Central memory CD8-positive, alpha-beta T cell (primary cell): ENCODE measurements around the gene KRT222.

Experiments used
- ATAC-seq: fragments of 150-1000 bp; cut with Tn5 transposase; replicated peaks from 2 replicates; pipeline ENCODE4 v1.10.0; 2022; ENCODE audit warnings: mild to moderate bottlenecking, moderate FRiP score, moderate number of reproducible peaks; ENCODE audit not compliant: poor library complexity, severe bottlenecking; ENCODE audit errors: extremely low read depth
- DNase-seq, 2 donors: peaks; one replicate each; pipeline ENCODE4 v3.0.0; 2021; ENCODE audit warnings: low spot score in 2 of 2
- H3K27ac Mint-ChIP-seq: one replicate; pipeline ENCODE4 v1.8.0; 2022; ENCODE audit warnings: low read depth, mild to moderate bottlenecking, moderate library complexity, mixed read lengths
- H3K27me3 Mint-ChIP-seq: one replicate; pipeline ENCODE4 v1.8.0; 2022; ENCODE audit warnings: mixed read lengths
- H3K36me3 Mint-ChIP-seq: one replicate; pipeline ENCODE4 v1.8.0; 2022; ENCODE audit warnings: mild to moderate bottlenecking, moderate library complexity, mixed read lengths; ENCODE audit not compliant: insufficient read depth
- H3K4me1 Mint-ChIP-seq: one replicate; pipeline ENCODE4 v1.8.0; 2022; ENCODE audit warnings: mixed read lengths
- H3K4me3 Mint-ChIP-seq: one replicate; pipeline ENCODE4 v1.8.0; 2022; ENCODE audit warnings: mild to moderate bottlenecking, moderate library complexity, mixed read lengths
- H3K9me3 Mint-ChIP-seq: one replicate; pipeline ENCODE4 v1.8.0; 2022; ENCODE audit warnings: mixed read lengths

Gene KRT222

DNA sequence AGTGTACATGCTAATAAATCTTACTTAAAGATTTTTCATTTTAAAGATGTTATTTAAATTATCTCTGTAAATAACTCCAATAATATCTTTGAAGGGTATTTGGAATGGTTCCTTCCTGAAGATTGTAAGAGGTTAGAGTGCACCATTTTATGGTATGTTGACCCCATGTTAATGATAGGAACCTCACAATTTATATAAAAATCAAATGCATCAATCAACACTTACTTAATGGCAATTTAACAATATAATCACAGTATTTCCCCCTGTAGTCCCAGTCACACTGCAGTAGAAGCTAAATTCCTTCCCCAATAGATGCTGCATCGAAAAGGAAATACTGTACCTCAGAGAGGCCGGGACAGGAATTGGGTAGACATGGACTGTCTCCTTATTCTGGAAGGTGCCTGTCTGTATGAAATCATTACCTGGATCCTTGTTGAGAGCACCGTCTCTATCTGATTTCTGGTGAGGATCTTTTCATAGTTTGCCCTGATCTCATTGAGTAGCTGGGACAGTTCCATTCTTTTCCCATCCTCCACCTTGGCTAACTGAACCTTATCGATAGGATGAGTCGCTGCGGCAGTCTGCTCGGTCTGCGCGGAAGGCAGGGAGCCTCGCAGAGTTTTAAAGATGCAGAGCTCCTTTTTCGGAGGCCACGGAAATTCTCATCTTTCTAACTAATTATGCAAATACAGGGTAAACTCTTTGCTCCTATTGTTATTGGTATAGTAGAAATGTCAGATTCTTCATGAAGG, at the start of gene KRT222:
TSS of gene KRT222 (minus strand) at position 596 of the 752 bp plus-strand sequence. CDS start at position 518, 78 bp downstream.
- H3K36me3 Mint-ChIP-seq: no peaks in the 10 kb centered on the region
- H3K4me3 Mint-ChIP-seq: no peak within 1 kb of the TSS
- H3K27me3 Mint-ChIP-seq: peaks cover 42% of the 10 kb centered on the region
- no peak within 1 kb of the TSS for H3K27ac Mint-ChIP-seq
- ATAC-seq: no peak
- DNase-seq: no peak
- H3K4me1 Mint-ChIP-seq: no peaks in the 10 kb centered on the region
- no peaks in the 10 kb centered on the region for H3K9me3 Mint-ChIP-seq

DNA sequence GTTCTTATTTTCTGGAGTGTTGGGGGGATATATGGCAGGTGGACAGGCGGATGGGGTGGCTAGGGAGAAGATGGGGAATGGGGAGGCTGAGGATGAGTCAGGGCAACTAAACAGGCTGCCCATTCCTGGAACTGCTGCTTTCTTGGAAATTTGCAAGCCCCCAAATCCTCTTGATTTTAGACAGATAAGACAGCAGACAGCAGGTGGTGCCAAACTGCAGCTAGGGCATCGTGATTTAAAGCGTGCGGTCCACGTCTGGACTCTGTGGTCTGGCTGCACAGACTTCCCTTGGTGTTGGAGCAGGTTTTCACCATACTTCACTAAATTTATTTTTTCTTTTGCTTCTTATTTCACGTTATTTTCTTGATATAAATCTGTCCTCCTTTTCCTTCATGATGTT, 49.5 kb upstream of the KRT222 start:
- H3K27ac Mint-ChIP-seq: no peak overlapping the region
- no peaks in the 10 kb centered on the region for H3K4me1 Mint-ChIP-seq
- no peak for DNase-seq
- H3K27me3 Mint-ChIP-seq: peaks cover 34% of the 10 kb centered on the region
- no peaks in the 10 kb centered on the region for H3K36me3 Mint-ChIP-seq
- H3K4me3 Mint-ChIP-seq: no peak overlapping the region
- ATAC-seq: no peak
- H3K9me3 Mint-ChIP-seq: no peaks in the 10 kb centered on the region

DNA sequence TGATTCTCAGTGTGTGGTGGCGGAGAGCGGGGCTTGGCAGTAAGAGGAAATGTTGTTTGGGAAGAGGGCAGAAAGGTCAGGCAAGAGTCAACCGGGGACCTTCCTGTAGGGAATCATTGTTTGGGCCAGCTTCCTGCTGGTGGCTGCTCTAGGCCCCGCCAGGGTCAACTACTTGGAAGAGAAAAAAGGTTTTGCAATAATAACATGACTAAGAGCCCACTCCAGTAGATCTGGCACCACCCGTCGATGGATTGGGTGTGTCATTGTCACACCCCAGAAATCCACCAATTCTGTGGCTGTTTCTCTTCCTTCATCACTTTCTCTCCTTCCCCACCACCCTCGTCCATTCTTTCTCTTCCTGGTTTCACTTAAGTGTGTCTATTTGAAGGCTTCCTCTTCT, 42.8 kb upstream of the KRT222 start:
- DNase-seq (no peak), ATAC-seq (no peak)
- no peaks in the 10 kb centered on the region for H3K9me3 Mint-ChIP-seq
- H3K4me3 Mint-ChIP-seq: no peak overlapping the region
- no peaks in the 10 kb centered on the region for H3K4me1 Mint-ChIP-seq
- H3K36me3 Mint-ChIP-seq: no peaks in the 10 kb centered on the region
- no peak overlapping the region for H3K27ac Mint-ChIP-seq
- H3K27me3 Mint-ChIP-seq: peaks cover 53% of the 10 kb centered on the region

DNA sequence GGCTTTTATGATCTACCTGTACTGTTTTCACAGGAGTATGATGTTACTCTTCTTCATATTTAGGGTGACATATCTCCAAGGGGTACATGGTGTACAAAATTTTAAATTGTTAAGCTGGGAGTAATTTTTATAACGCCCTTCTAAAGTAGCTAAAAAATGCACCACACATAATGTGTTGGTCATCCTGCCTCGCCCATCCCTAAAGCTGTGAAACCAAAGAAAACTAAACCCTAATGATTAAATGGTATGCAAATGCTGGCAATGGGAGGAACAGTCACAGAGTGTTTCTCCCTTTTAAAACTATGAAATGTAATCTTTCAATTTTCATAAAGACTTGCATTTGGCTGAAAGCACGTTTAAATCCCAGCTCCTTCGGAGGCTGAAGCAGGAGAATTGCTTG, 40.6 kb upstream of the KRT222 start:
- no peak overlapping the region for H3K4me3 Mint-ChIP-seq
- H3K27me3 Mint-ChIP-seq: peaks cover 54% of the 10 kb centered on the region
- DNase-seq (no peak), ATAC-seq (no peak)
- H3K4me1 Mint-ChIP-seq: no peaks in the 10 kb centered on the region
- H3K36me3 Mint-ChIP-seq: no peaks in the 10 kb centered on the region
- no peak overlapping the region for H3K27ac Mint-ChIP-seq
- H3K9me3 Mint-ChIP-seq: no peaks in the 10 kb centered on the region

DNA sequence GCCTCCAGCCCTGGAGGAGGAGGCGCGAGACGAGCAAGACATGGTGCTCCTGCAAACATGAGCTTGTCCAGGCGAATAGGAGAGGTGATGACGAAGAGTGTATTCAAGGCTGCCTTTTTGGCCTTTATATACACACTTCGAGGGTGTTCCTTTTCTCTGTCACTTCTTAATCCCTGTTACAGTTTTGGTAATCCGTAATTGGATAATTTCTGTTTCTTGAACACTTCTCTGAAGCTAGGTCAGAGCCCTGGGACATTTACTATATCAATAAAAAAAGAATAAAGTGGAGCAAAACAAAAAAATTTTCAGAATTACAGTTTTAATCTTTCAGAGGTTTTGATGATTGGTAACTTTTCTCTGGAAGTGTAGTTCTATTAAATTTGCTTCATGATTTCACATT, 38.7 kb upstream of the KRT222 start, which contains the start of gene KRT24:
TSS of gene KRT24 (minus strand) at position 101 of the 400 bp plus-strand sequence. CDS start at position 42, 59 bp downstream.
- Mint-ChIP-seq H3K36me3 (no peaks in the 10 kb centered on the region), H3K27ac (no peak within 1 kb of the TSS), H3K27me3 (peaks cover 59% of the 10 kb centered on the region), H3K4me3 (no peak within 1 kb of the TSS), H3K9me3 (no peaks in the 10 kb centered on the region), H3K4me1 (no peaks in the 10 kb centered on the region)
- ATAC-seq: no peak
- no peak for DNase-seq

DNA sequence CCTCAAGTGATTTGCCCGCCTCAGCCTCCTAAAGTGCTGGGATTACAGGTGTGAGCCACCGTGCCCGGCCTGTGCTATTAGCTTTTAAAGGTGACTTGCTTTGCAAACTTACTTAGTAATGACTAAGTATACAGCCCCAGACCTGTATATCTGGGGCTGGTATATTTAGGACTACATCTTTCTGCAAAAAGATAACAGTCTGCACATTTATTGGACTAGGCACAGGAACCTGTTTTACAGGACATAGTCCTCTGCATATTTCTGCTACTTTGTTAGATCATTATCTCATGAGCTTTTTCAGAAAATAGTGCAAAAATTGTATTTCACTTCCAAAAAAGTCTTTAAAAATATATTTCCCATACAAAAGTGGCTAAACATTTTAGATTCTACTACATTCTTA, 37.3 kb upstream of the KRT222 start:
- DNase-seq: no peak
- Mint-ChIP-seq H3K27me3 (peaks cover 60% of the 10 kb centered on the region), H3K9me3 (no peaks in the 10 kb centered on the region), H3K4me3 (no peak overlapping the region), H3K36me3 (no peaks in the 10 kb centered on the region), H3K4me1 (no peaks in the 10 kb centered on the region), H3K27ac (no peak overlapping the region)
- ATAC-seq: no peak

DNA sequence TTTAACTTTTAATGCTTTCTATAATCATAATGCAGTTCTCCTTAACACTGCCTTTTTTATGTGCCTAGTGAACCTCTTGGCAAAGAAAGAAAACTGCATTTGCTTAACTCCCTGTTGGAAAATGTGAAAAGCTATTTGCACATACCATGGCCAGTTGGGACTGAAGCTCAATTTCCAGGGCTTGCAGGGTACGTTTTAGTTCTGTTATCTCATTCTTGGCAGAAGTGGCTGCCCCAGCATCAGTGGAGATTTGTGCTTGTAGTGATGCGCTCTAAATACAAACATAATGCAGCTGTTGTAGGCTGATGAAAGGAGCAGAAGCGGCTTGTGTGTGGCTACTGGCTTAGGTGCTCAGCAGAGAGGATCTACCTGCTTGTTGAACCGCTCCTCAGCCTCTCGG, 34.9 kb upstream of the KRT222 start:
- Mint-ChIP-seq H3K9me3 (no peaks in the 10 kb centered on the region), H3K27me3 (peaks cover 63% of the 10 kb centered on the region), H3K4me1 (no peaks in the 10 kb centered on the region), H3K4me3 (no peak overlapping the region), H3K36me3 (no peaks in the 10 kb centered on the region), H3K27ac (no peak overlapping the region)
- DNase-seq (no peak), ATAC-seq (no peak)

DNA sequence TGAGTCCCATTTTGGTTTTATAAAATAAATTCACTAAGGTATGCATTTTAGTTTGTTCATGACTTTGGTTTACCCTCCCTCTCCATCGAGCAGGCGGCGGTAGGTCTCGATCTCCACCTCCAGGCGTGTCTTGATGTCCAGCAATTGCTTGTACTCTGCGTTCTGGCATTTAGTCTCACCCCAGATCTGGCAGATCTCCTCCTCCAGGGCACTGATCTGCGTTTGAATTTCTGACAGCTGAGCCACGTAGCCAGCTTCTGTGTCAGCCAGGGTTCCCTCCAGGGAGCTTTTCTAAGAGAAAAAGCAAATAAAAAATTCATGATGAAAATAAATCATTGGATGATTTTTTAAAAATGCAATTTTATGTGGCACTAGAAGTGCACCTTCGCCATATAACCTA, 34.4 kb upstream of the KRT222 start:
- Mint-ChIP-seq H3K9me3 (no peaks in the 10 kb centered on the region), H3K27ac (no peak overlapping the region), H3K4me3 (no peak overlapping the region), H3K36me3 (no peaks in the 10 kb centered on the region), H3K27me3 (peaks cover 63% of the 10 kb centered on the region), H3K4me1 (no peaks in the 10 kb centered on the region)
- no peak for DNase-seq
- ATAC-seq: no peak

DNA sequence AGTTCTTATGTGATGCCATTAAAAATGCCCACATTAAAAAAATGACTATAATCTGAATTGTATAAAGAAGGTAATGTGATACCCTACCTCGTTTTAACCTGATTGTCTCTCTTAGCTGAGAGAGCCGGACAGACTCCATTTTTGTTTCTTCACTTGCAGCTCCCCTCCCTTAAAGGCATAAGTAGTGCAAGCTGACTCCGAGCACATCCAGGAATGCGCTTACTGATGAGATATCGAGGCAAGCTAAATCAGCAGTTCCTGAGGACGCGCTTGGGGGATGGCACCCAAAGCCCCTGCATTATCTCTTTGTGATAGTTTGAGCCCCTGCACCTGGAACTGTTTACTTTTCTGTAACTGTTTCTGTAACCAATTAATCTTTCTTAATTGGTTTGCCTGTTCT, 32.3 kb upstream of the KRT222 start:
- no peaks in the 10 kb centered on the region for H3K4me1 Mint-ChIP-seq
- no peaks in the 10 kb centered on the region for H3K36me3 Mint-ChIP-seq

DNA sequence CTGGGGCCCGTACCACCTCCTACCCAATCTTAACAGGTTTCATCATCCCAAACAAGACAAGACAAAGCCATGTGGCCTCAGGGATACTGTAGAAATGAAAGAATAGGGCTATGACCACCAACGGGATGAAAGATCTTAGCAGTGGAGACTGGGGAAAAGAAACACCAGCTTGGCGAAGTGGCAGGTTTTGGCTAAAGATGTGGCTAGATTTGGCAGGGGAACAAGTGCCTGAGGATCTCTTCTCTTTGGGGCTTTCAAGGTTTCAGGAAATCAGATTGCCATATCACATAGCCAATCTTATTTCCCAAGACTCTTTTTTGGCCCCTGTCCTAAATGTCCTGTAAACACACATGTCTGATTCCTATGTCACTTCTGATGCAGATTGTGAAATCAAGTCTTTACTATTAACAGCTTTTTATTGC, 31.7 kb upstream of the KRT222 start:
- no peaks in the 10 kb centered on the region for H3K36me3 Mint-ChIP-seq
- DNase-seq (no peak), ATAC-seq (no peak)
- H3K4me3 Mint-ChIP-seq: no peak overlapping the region
- H3K27me3 Mint-ChIP-seq: peaks cover 72% of the 10 kb centered on the region
- no peak overlapping the region for H3K27ac Mint-ChIP-seq
- H3K4me1 Mint-ChIP-seq: no peaks in the 10 kb centered on the region
- no peaks in the 10 kb centered on the region for H3K9me3 Mint-ChIP-seq

More for the DNA sequence above, 32.3 kb upstream of the KRT222 start:
- ATAC-seq (no peak), DNase-seq (no peak)
- Mint-ChIP-seq H3K27me3 (peaks cover 65% of the 10 kb centered on the region), H3K4me3 (no peak overlapping the region), H3K9me3 (no peaks in the 10 kb centered on the region), H3K27ac (no peak overlapping the region)

DNA sequence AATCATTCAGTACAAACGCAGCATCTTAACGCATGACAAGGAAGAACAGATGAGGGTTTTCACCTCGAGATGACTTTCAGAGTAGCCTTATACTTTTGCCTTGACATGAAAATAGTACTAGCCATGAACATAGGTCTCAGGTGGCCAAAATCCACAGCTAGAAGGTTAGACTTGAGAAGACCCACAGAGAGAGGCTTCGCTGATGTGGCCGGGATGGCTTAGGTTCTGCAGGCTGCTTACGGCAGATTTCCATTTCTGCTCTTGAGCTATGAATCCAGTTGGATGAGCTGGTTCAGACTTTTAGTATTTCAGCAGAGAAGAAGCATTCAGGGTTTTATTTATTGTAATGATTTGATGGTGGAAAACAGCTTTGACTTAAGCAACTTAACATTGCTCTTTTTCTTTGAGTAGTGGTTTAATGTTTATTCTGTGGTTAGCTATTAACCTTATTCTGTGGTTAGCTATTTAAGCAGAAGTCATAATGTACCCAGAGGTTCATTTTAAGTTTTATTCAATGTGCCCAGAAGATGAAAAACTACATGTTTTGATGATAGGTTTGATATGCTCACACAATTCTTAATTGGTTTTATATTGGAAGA, 31.0 kb upstream of the KRT222 start:
- ATAC-seq: no peak
- Mint-ChIP-seq H3K36me3 (no peaks in the 10 kb centered on the region), H3K27me3 (peaks cover 79% of the 10 kb centered on the region), H3K9me3 (no peaks in the 10 kb centered on the region), H3K27ac (no peak overlapping the region), H3K4me1 (no peaks in the 10 kb centered on the region), H3K4me3 (no peak overlapping the region)
- DNase-seq: no peak

DNA sequence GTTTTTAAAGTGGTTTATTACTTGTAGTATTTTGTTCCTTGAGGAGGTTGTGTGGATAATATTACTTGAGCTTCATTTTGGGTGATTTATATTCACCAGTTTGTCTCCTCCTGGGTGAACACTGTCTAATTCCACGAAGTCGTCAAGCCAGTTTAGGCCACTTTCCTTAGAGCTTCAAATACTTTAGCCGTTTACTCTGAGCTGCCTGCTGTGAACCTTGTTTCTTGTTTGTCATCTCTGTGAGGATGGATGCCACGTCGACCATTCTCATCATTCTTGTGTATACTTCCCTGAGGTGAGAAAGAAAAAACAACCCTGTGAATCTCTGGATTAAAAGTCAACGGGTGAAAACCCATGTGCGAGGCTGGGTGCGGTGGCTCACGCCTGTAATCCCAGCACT, 29.6 kb upstream of the KRT222 start:
- Mint-ChIP-seq H3K27me3 (peaks cover 82% of the 10 kb centered on the region), H3K4me1 (no peaks in the 10 kb centered on the region), H3K27ac (no peak overlapping the region), H3K9me3 (no peaks in the 10 kb centered on the region), H3K4me3 (no peak overlapping the region), H3K36me3 (no peaks in the 10 kb centered on the region)
- no peak for DNase-seq
- no peak for ATAC-seq

DNA sequence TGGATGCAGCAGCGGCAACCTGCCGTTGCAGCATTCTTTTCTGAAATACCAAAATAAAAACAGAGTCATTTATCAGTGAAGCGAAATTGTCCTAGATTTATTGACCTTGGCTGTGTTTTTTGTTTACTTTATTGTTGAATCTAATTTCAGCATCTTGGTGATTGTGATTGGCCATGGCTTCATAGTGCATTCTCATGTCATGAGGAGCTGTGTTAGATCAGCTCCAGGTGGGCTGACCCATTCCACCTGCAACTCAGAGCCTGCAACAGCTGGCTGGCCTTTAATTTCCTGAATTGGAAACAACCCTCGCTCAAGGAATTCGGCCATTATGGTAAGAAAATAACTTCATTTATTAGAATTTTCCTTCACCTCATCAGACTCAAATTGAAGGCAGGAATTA, 22.1 kb upstream of the KRT222 start:
- Mint-ChIP-seq H3K27me3 (peaks cover 17% of the 10 kb centered on the region), H3K9me3 (no peaks in the 10 kb centered on the region), H3K36me3 (no peaks in the 10 kb centered on the region), H3K27ac (no peak overlapping the region), H3K4me1 (no peaks in the 10 kb centered on the region), H3K4me3 (no peak overlapping the region)
- DNase-seq (no peak), ATAC-seq (no peak)
